Measurements from ENCODE around the gene GRIK2. TPM values are rescaled to one million over a fixed set of nuclear protein-coding genes. Genes with fewer than 3 reads are reported as not detected.

Gene GRIK2
- total and polyA plus RNA-seq, 2 of the 4 experiments (the other 2 are of a cell fraction), result 8.2 to 15.2 TPM

- ChIA-PET CTCF (no interaction called here), POLR2A (ENCODE audit: unreplicated experiment) (no interaction called here)
- Histone ChIP-seq H4K5ac (ENCODE audit: low read depth, low read length) (no peak overlapping the region), H3K4me3 (ENCODE audit: insufficient read depth, low read depth, low read length) (no peak overlapping the region), H2AFZ (replicated peaks; ENCODE audit: low read length, poor library complexity) (no peak overlapping the region), H3K27me3 (ENCODE audit: control insufficient read depth, insufficient read depth, low read length) (no peaks in the 10 kb centered on the region), H3K9me1 (ENCODE audit: insufficient read depth, low read length) (no peaks in the 10 kb centered on the region), H2BK5ac (ENCODE audit: low read depth, low read length, poor library complexity, severe bottlenecking) (no peak overlapping the region), H4K20me1 (ENCODE audit: insufficient read depth, low read length) (no peaks in the 10 kb centered on the region), H3K23ac (ENCODE audit: low read depth, low read length) (no peak overlapping the region), H3K18ac (ENCODE audit: low read depth, low read length) (no peak overlapping the region), H3K27ac (ENCODE audit: insufficient read depth, low read length) (no peak overlapping the region), H3K9me3 (ENCODE audit: control insufficient read depth, insufficient read depth, low read length) (no peaks in the 10 kb centered on the region), H2BK15ac (ENCODE audit: low read depth, low read length) (no peak overlapping the region), H3K14ac (replicated peaks; ENCODE audit: low read depth, low read length) (no peak overlapping the region), H4K8ac (ENCODE audit: low read depth in 2 of 2, low read length in 2 of 2) (no peak overlapping the region), H3K4me2 (ENCODE audit: low read depth, low read length) (no peak overlapping the region), H2BK120ac (ENCODE audit: low read depth, low read length) (no peak overlapping the region), H3K79me1 (ENCODE audit: low read depth in 1 of 2, low read length in 2 of 2) (no peaks in the 10 kb centered on the region), H4K91ac (ENCODE audit: insufficient read depth, low read depth, low read length) (no peak overlapping the region), H3K9ac (ENCODE audit: low read depth, low read length) (no peak overlapping the region), H3K4me1 (ENCODE audit: control insufficient read depth, insufficient read depth, low read length) (no peaks in the 10 kb centered on the region), H3K4ac (ENCODE audit: low read depth, low read length) (no peak overlapping the region), H2AK5ac (ENCODE audit: low read depth, low read length) (no peak overlapping the region), H2AK9ac (replicated peaks; ENCODE audit: low read depth, low read length, poor library complexity) (no peak overlapping the region), H3K56ac (ENCODE audit: extremely low read depth, insufficient read depth, low read length) (no peak overlapping the region), H3K36me3 (ENCODE audit: control insufficient read depth, insufficient read depth, low read length) (no peaks in the 10 kb centered on the region), H2BK20ac (ENCODE audit: low read depth, low read length) (no peak overlapping the region)
- intact Hi-C loops (cut with micrococcal nuclease) (no loop called here), in situ Hi-C loops (cut with MboI; ENCODE audit: low sequenced_read_pairs) (no loop called here), dilution Hi-C loops (cut with HindIII; ENCODE audit: low sequenced_read_pairs, unreplicated experiment) (no loop called here)
- 83% methylated on average over 1 of the region's 3 CpGs; no CpG with 5 or more reads in 1 of the 2 experiments for WGBS, 2 experiments (ENCODE audit: extremely low coverage in 2 of 2, insufficient read length in 1 of 2)
- DNase-seq (no peak), ATAC-seq (ENCODE audit: low read depth) (no peak)
- no TSS peak for BruUV-seq (replicated peaks)
- TF ChIP-seq CTCF (conservative IDR thresholded peaks at IDR 0.05; ENCODE audit: low read depth, low read length) (no peak), CHD1 (IDR thresholded peaks at IDR 0.05; ENCODE audit: low read depth, low read length) (no peak), CEBPB (IDR thresholded peaks at IDR 0.05; ENCODE audit: low read depth, low read length) (no peak), FOS (IDR thresholded peaks at IDR 0.05; ENCODE audit: low read depth, low read length) (no peak), BHLHE40 (IDR thresholded peaks at IDR 0.05; ENCODE audit: low read depth, low read length) (no peak)
Observed at GRCh38 chr6:102023977-102024657, 630.6 kb downstream of the GRIK2 start.

Data from IMR-90 (cell line).